Posterior vena cava (tissue), 2 donors: ENCODE results near the gene HAND2. TPM values are rescaled to one million over a fixed set of nuclear protein-coding genes. Genes with fewer than 3 reads are reported as not detected.

ENCODE experiments used
- DNase-seq: peaks from one replicate; pipeline ENCODE4 v3.0.0-alpha.2; 2020; ENCODE audit warnings: low spot score
- intact Hi-C, 2 donors: fragments of 100-400 bp; cut with DNase I; formaldehyde crosslinking; loops; one replicate each; pipeline versions ENCODE4 v1.14.1 to v1.14.2; 2022 to 2023
- total RNA-seq, 2 donors: library from RNA; stranded (reverse); fragmentation: NEBNext Ultra II Directional; extraction: Animal tissue kit (Norgen Biotek cat#: 25700); gene quantifications; one replicate each; pipeline ENCODE4 v1.2.1, GENCODE V29; 2021
- donor health status: DM: yes; HTN: yes; CAD: no.
- donor health status: DM: yes; HTN: yes; CAD: no.

The HAND2 gene
- total RNA-seq, 2 donors from 2014 or later = 1.1 to 3.5 TPM

GRCh38 chr4:173508386-173509035 is 21.5 kb downstream of the HAND2 start:
- intact Hi-C loops = no loop called here
- DNase-seq = peak; percentile 80

- peak; percentile 53 for DNase-seq
- intact Hi-C loops = no loop called here
Measured at GRCh38 chr4:173507471-173508385, 22.3 kb downstream of the HAND2 start.

- DNase-seq = peak; percentile 76
- intact Hi-C loops = no loop called here
Measured at GRCh38 chr4:173506597-173507211, 23.3 kb downstream of the HAND2 start.

GRCh38 chr4:173505924-173506518 is 24.0 kb downstream of the HAND2 start:
- intact Hi-C loops = no loop called here
- peak; percentile 83 for DNase-seq

- intact Hi-C loops = no loop called here
- DNase-seq = no peak
Measured at GRCh38 chr4:173504181-173504503, 25.9 kb downstream of the HAND2 start.

- intact Hi-C loops = no loop called here
Measured at GRCh38 chr4:173503330-173504180, 26.5 kb downstream of the HAND2 start.

GRCh38 chr4:173502282-173502681 is 27.7 kb downstream of the HAND2 start:
- intact Hi-C loops = no loop called here
- DNase-seq = no peak

More at GRCh38 chr4:173503330-173504180, 26.5 kb downstream of the HAND2 start:
- no peak for DNase-seq

GRCh38 chr4:173501592-173502150 is 28.4 kb downstream of the HAND2 start:
- intact Hi-C loops = no loop called here
- DNase-seq = no peak

- intact Hi-C loops = no loop called here
- no peak for DNase-seq
Measured at GRCh38 chr4:173500841-173501591, 29.0 kb downstream of the HAND2 start.

- DNase-seq = no peak
- intact Hi-C loops = loop anchor here in 1 of 2 donors (10.0 kb wide), 1 partner anchor 185 kb away; no protein-coding TSS in a partner anchor
Measured at GRCh38 chr4:173499658-173500535, 30.1 kb downstream of the HAND2 start.

- no peak for DNase-seq
- intact Hi-C loops = loop anchor here in 1 of 2 donors (10.0 kb wide), 1 partner anchor 184 kb away; no protein-coding TSS in a partner anchor
Measured at GRCh38 chr4:173498771-173499170, 31.3 kb downstream of the HAND2 start.

GRCh38 chr4:173498023-173498422 is 32.0 kb downstream of the HAND2 start:
- DNase-seq = no peak
- intact Hi-C loops = loop anchor here in 1 of 2 donors (10.0 kb wide), 1 partner anchor 183 kb away; no protein-coding TSS in a partner anchor

GRCh38 chr4:173494013-173494970 is 35.7 kb downstream of the HAND2 start:
- no peak for DNase-seq
- intact Hi-C loops = loop anchor here (2.0 to 10.0 kb wide), 4 partner anchors 72 to 179 kb away; no protein-coding TSS in a partner anchor

GRCh38 chr4:173493041-173493440 is 37.0 kb downstream of the HAND2 start:
- intact Hi-C loops = loop anchor here (5.0 to 10.0 kb wide), 3 partner anchors 71 to 178 kb away; no protein-coding TSS in a partner anchor
- DNase-seq = no peak

GRCh38 chr4:173492315-173492714 is 37.7 kb downstream of the HAND2 start:
- intact Hi-C loops = loop anchor here (5.0 to 10.0 kb wide), 3 partner anchors 70 to 178 kb away; no protein-coding TSS in a partner anchor

More at GRCh38 chr4:173492315-173492714, 37.7 kb downstream of the HAND2 start:
- DNase-seq = no peak
